Esophagus muscularis mucosa (tissue), 4 donors: ENCODE data around the gene CNGA1. TPM values are rescaled to one million over a fixed set of nuclear protein-coding genes. Genes with fewer than 3 reads are reported as not detected.

Experiments used
- DNase-seq: peaks from one replicate; pipeline ENCODE4 v3.0.0-alpha.2; 2017; ENCODE audit errors: extremely low spot score
- H3K27ac ChIP-seq, 4 donors: fragments of 200-600 bp; sonication (generic); replicated peaks in 1 of 4; 1 replicate in 3 of 4; 2 replicates in 1 of 4; pipeline ENCODE4 v1.5.1; 2016 to 2019; ENCODE audit warnings: mild to moderate bottlenecking in 1 of 4
- H3K27me3 ChIP-seq, 4 donors: fragments of 200-600 bp; sonication (generic); one replicate each; pipeline versions ENCODE4 v1.5.1 to v1.6.0; 2016 to 2019
- H3K36me3 ChIP-seq, 4 donors: fragments of 200-600 bp; sonication (generic); one replicate each; pipeline ENCODE4 v1.5.1; 2016 to 2019
- H3K4me1 ChIP-seq, 4 donors: fragments of 200-600 bp; sonication (generic); one replicate each; pipeline ENCODE4 v1.5.1; 2016 to 2019
- H3K4me3 ChIP-seq, 4 donors: fragments of 200-600 bp; sonication (generic); 1 replicate in 2 of 4; 2 replicates in 2 of 4; pipeline ENCODE4 v1.5.1; 2016 to 2019; ENCODE audit warnings: mild to moderate bottlenecking in 4 of 4, moderate library complexity in 1 of 4
- H3K9me3 ChIP-seq, 4 donors: fragments of 200-600 bp; sonication (generic); 1 replicate in 3 of 4; 2 replicates in 1 of 4; pipeline ENCODE4 v1.5.1; 2016 to 2019
- EP300 ChIP-seq: sonication (generic); formaldehyde crosslinking; IDR thresholded peaks from one replicate; pipeline ENCODE4 v1.6.1; 2017; ENCODE audit warnings: antibody characterized with exemption
- POLR2A ChIP-seq: fragments of 450-650 bp; IDR thresholded peaks from one replicate; pipeline ENCODE4 v1.6.1; 2017; ENCODE audit warnings: antibody characterized with exemption, moderate library complexity, mild to moderate bottlenecking, low read depth
- POLR2AphosphoS5 ChIP-seq, 2 donors: sonication (generic); formaldehyde crosslinking; IDR thresholded peaks; one replicate each; pipeline ENCODE4 v1.6.1; 2017; ENCODE audit warnings: antibody characterized with exemption in 2 of 2
- WGBS: methylation state at CpG from one replicate; pipeline ENCODE4 v1.1.5; 2018; 5-methylcytosine and 5-hydroxymethylcytosine counted together
- intact Hi-C: fragments of 100-400 bp; cut with DNase I; formaldehyde crosslinking; loops from one replicate; pipeline ENCODE4 v1.15.1; 2023
- total RNA-seq, 4 donors: library from RNA; depleted of rRNA; stranded (reverse); fragments of >200 nt; gene quantifications; one replicate each; pipeline versions ENCODE4 v1.1.0 to v1.2.1, GENCODE V29; 2016
- TF ChIP-seq, protein P1 (sequence below), 3 experiments: fragments of 200-600 bp in 2 of 3; fragments of 450-650 bp in 1 of 3; sonication (generic) in 2 of 3; IDR thresholded peaks; one replicate each; pipeline ENCODE4 v1.5.1; 2017 to 2019; ENCODE audit warnings: antibody characterized with exemption in 3 of 3, mild to moderate bottlenecking in 2 of 3, moderate library complexity in 1 of 3

CNGA1 gene
- total RNA-seq, 4 donors from 2014 or later, result 0.33 to 4.0 TPM; not detected in 2

DNA sequence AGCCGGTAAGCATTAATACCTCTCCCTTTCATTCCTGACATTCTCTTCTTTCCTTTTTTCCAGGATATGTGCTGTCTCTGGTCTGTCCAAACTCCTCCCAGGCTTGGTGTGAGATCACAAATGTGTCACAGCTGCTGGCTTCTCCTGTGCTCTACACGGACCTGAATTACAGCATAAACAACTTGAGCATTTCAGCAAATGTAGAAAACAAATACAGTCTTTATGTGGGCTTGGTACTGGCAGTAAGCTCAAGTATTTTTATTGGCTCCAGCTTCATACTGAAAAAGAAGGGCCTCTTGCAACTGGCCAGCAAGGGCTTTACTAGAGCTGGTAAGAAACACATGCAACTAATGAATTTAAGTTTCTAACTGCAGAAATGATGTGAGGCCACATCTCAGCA lies 8.5 kb upstream of the CNGA1 start:
- TF ChIP-seq POLR2A (no peak), POLR2AphosphoS5 (IDR thresholded peaks at IDR 0.05) (no peak), EP300 (no peak)
- TF ChIP-seq, protein P1, sequence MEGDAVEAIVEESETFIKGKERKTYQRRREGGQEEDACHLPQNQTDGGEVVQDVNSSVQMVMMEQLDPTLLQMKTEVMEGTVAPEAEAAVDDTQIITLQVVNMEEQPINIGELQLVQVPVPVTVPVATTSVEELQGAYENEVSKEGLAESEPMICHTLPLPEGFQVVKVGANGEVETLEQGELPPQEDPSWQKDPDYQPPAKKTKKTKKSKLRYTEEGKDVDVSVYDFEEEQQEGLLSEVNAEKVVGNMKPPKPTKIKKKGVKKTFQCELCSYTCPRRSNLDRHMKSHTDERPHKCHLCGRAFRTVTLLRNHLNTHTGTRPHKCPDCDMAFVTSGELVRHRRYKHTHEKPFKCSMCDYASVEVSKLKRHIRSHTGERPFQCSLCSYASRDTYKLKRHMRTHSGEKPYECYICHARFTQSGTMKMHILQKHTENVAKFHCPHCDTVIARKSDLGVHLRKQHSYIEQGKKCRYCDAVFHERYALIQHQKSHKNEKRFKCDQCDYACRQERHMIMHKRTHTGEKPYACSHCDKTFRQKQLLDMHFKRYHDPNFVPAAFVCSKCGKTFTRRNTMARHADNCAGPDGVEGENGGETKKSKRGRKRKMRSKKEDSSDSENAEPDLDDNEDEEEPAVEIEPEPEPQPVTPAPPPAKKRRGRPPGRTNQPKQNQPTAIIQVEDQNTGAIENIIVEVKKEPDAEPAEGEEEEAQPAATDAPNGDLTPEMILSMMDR (IDR thresholded peaks at IDR 0.05), result no peak
- Histone ChIP-seq H3K27ac (no peak overlapping the region), H3K9me3 (no peaks in the 10 kb centered on the region), H3K4me3 (no peak overlapping the region), H3K4me1 (peaks cover 0 to 2% (median 0%) of the 10 kb centered on the region in 4 donors), H3K27me3 (no peaks in the 10 kb centered on the region), H3K36me3 (no peaks in the 10 kb centered on the region)
- intact Hi-C loops, result no loop called here
- DNase-seq, result no peak
- WGBS, result 23% methylated on average over 2 of the region's 2 CpGs

DNA sequence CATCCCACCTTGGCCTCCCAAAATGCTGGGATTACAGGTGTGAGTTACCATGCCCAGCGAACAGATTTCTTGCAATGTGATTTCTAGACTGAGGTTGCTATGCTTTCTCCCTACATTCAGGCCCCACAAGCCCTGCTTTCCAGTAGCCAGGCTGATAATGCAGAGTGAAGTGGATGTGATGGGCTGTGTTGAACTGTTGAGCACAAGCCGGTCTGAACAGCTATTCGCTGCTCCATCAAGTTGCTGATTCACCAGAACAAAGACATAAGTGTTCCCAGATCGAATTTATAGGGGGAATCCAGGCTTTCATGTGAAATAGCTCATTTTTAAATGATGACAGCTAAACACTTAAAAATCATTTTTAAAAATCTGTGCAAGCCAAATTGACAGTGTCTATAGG lies 8.0 kb upstream of the CNGA1 start:
- H3K27ac ChIP-seq, result no peak overlapping the region
- H3K9me3 ChIP-seq, result no peaks in the 10 kb centered on the region
- 67% methylated on average over 4 of the region's 4 CpGs for whole genome bisulfite sequencing
- intact Hi-C loops, result no loop called here
- H3K4me1 ChIP-seq, result peaks cover 0 to 2% (median 0%) of the 10 kb centered on the region in 4 donors
- no peak for DNase-seq
- H3K4me3 ChIP-seq, result no peak overlapping the region
- no peaks in the 10 kb centered on the region for H3K36me3 ChIP-seq
- TF ChIP-seq POLR2A (no peak), EP300 (no peak), POLR2AphosphoS5 (IDR thresholded peaks at IDR 0.05) (no peak)
- TF ChIP-seq, protein P1 (IDR thresholded peaks at IDR 0.05), result no peak
- H3K27me3 ChIP-seq, result no peaks in the 10 kb centered on the region

DNA sequence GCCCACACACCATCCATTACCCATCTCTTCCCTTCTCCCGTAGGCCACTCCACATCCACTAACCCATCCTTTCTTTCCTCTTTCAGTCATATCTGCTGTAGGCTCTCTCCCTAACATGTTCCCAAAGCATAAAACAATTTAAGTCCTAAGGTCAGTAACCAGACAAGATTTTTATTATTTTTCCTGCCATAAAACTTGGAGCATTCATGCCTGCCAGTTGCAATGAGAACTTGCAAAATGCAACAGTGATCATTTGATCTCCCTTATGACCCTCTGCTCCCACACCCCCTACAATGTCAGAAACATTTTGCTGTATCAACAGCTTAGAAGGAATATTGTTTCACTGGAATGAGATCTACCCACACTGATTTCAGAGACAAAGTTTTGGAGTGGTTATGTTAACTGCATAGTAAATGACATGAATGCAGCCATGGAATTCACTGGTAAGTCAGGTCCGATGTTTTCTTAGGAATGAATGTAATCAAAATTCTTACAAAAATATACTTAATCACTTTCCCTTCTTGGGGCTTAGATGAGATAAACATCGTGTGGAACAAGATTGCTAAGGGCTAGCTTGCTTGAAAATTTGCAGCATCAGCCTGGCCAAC lies 5.8 kb upstream of the CNGA1 start:
- no peak for TF ChIP-seq POLR2AphosphoS5 (IDR thresholded peaks at IDR 0.05)
- no peak for TF ChIP-seq POLR2A
- TF ChIP-seq, protein P1 (IDR thresholded peaks at IDR 0.05), result no peak
- no peak for TF ChIP-seq EP300
- H3K27ac ChIP-seq, result no peak overlapping the region
- WGBS, result 67% methylated on average over 3 of the region's 3 CpGs

DNA sequence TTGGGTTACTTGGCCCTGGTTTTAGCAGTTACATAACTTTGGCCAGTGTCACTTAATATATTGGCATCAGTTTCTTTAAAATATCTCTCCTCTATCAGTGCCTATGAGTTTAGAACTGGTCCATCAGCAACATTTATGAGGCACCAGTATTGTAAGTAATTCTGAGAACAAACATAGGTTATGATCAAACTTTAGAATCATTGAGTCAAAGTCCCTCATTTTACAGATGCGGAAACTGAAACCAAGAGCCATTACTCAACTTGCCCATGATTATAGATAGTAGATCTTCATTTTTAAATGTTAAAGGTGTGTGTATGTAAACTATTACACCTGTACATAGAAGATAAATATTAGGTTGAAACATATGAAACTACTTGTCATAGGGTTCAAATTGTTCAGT lies 4.6 kb upstream of the CNGA1 start:
- peaks cover 0 to 21% (median 6%) of the 10 kb centered on the region in 4 donors for H3K27me3 ChIP-seq
- WGBS, result 97% methylated on average over 1 of the region's 1 CpG
- intact Hi-C loops, result no loop called here
- no peaks in the 10 kb centered on the region for H3K9me3 ChIP-seq
- no peak for DNase-seq
- no peak overlapping the region for H3K27ac ChIP-seq
- H3K4me3 ChIP-seq, result no peak overlapping the region
- peaks cover 4 to 15% (median 14%) of the 10 kb centered on the region in 4 donors for H3K4me1 ChIP-seq
- H3K36me3 ChIP-seq, result no peaks in the 10 kb centered on the region
- no peak for TF ChIP-seq EP300
- TF ChIP-seq, protein P1 (IDR thresholded peaks at IDR 0.05), result no peak
- no peak for TF ChIP-seq POLR2AphosphoS5 (IDR thresholded peaks at IDR 0.05)
- no peak for TF ChIP-seq POLR2A

More for the DNA sequence above, 5.8 kb upstream of the CNGA1 start:
- intact Hi-C loops, result no loop called here
- Histone ChIP-seq H3K9me3 (no peaks in the 10 kb centered on the region), H3K4me3 (no peak overlapping the region), H3K36me3 (no peaks in the 10 kb centered on the region), H3K27me3 (peaks cover 0 to 9% (median 2%) of the 10 kb centered on the region in 4 donors), H3K4me1 (peaks cover 2 to 3% (median 3%) of the 10 kb centered on the region in 4 donors)
- no peak for DNase-seq
